Neural cell (in vitro differentiated cells): ENCODE results near the gene ZNF277. TPM values are rescaled to one million over a fixed set of nuclear protein-coding genes. Genes with fewer than 3 reads are reported as not detected.

Source experiments
- H2AFZ ChIP-seq: fragments of 200-600, 300-800 bp; sonication (generic), shearing (Covaris generic); 2 replicates; pipeline ENCODE4 v1.6.0; 2014; ENCODE audit warnings: low read depth, mild to moderate bottlenecking, antibody characterized with exemption, low read length, moderate library complexity
- H3F3A ChIP-seq: fragments of 200-600 bp; shearing (Covaris generic); 2 replicates; pipeline ENCODE4 v1.6.1; 2016; ENCODE audit warnings: mild to moderate bottlenecking, moderate library complexity, mixed read lengths, antibody characterized with exemption, low read length; ENCODE audit not compliant: insufficient read depth, poor library complexity, severe bottlenecking
- H3K27ac ChIP-seq: fragments of 200-600, 300-800 bp; sonication (generic), shearing (Covaris generic); 2 replicates; pipeline ENCODE4 v1.5.1; 2014; ENCODE audit warnings: mild to moderate bottlenecking, low read length, moderate library complexity
- H3K27me3 ChIP-seq: fragments of 300-800, 200-600 bp; sonication (generic), shearing (Covaris generic); 2 replicates; pipeline ENCODE4 v1.6.0; 2014; ENCODE audit warnings: mild to moderate bottlenecking, low read depth, low read length, moderate library complexity; ENCODE audit not compliant: insufficient read depth
- H3K36me3 ChIP-seq: fragments of 300-800, 200-600 bp; sonication (generic), shearing (Covaris generic); 2 replicates; pipeline ENCODE4 v1.5.1; 2014; ENCODE audit warnings: mild to moderate bottlenecking, antibody characterized with exemption, low read length, moderate library complexity; ENCODE audit not compliant: insufficient read depth
- H3K4me2 ChIP-seq: fragments of 300-800, 200-600 bp; sonication (generic), shearing (Covaris generic); 2 replicates; pipeline ENCODE4 v1.6.0; 2014; ENCODE audit warnings: mild to moderate bottlenecking, low read length
- H3K4me3 ChIP-seq: fragments of 300-800, 200-600 bp; sonication (generic), shearing (Covaris generic); 2 replicates; pipeline ENCODE4 v1.5.1; 2014; ENCODE audit warnings: mild to moderate bottlenecking, low read length, moderate library complexity
- H3K79me2 ChIP-seq: fragments of 200-600 bp; shearing (Covaris generic); replicated peaks from 2 replicates; pipeline ENCODE4 v1.6.0; 2014; ENCODE audit warnings: mild to moderate bottlenecking, low read length, moderate library complexity; ENCODE audit not compliant: insufficient read depth
- H3K9ac ChIP-seq: fragments of 300-800, 200-600 bp; sonication (generic), shearing (Covaris generic); 2 replicates; pipeline ENCODE4 v1.6.1; 2016; ENCODE audit warnings: mild to moderate bottlenecking, low read length, mixed read lengths
- H3K9me2 ChIP-seq: fragments of 200-600 bp; shearing (Covaris generic); 2 replicates; pipeline ENCODE4 v1.6.1; 2016; ENCODE audit warnings: mild to moderate bottlenecking, low read length, mixed read lengths; ENCODE audit not compliant: insufficient read depth
- H3K9me3 ChIP-seq: fragments of 200-600, 300-800 bp; sonication (generic), shearing (Covaris generic); 2 replicates; pipeline ENCODE4 v1.6.1; 2016; ENCODE audit warnings: mild to moderate bottlenecking, mixed run types, low read length, moderate library complexity, mixed read lengths
- H4K20me1 ChIP-seq: fragments of 200-600 bp; shearing (Covaris generic); 2 replicates; pipeline ENCODE4 v1.6.1; 2016; ENCODE audit warnings: mild to moderate bottlenecking, mixed run types; ENCODE audit not compliant: insufficient read depth
- EP300 ChIP-seq: fragments of 450-650 bp; conservative IDR thresholded peaks from 2 replicates; pipeline ENCODE4 v1.6.1; 2014; ENCODE audit warnings: antibody characterized with exemption, mild to moderate bottlenecking, moderate library complexity; ENCODE audit not compliant: poor library complexity, severe bottlenecking
- EZH2 ChIP-seq: fragments of 200-600, 300-800 bp; shearing (Covaris generic), sonication (generic); IDR thresholded peaks from 2 replicates; pipeline ENCODE4 v1.6.1; 2014; ENCODE audit warnings: antibody characterized with exemption, low read length, borderline replicate concordance, mild to moderate bottlenecking; ENCODE audit not compliant: insufficient read depth, poor library complexity, severe bottlenecking
- MXI1 ChIP-seq: fragments of 450-650 bp; conservative IDR thresholded peaks from 2 replicates; pipeline ENCODE4 v1.6.1; 2014; ENCODE audit warnings: antibody characterized with exemption, mild to moderate bottlenecking; ENCODE audit not compliant: poor library complexity, severe bottlenecking
- POLR2AphosphoS5 ChIP-seq: IDR thresholded peaks from 2 replicates; pipeline ENCODE4 v1.6.1; 2012
- RAD21 ChIP-seq: fragments of 450-650 bp; conservative IDR thresholded peaks from 2 replicates; pipeline ENCODE4 v1.6.1; 2014; ENCODE audit warnings: antibody characterized with exemption, mild to moderate bottlenecking, moderate library complexity
- REST ChIP-seq: IDR thresholded peaks from 2 replicates; pipeline ENCODE4 v1.6.1; 2012; ENCODE audit warnings: borderline replicate concordance
- SMC3 ChIP-seq: fragments of 450-650 bp; conservative IDR thresholded peaks from 2 replicates; pipeline ENCODE4 v1.6.1; 2014; ENCODE audit warnings: antibody characterized with exemption, mild to moderate bottlenecking, moderate library complexity; ENCODE audit not compliant: poor library complexity
- TAF1 ChIP-seq: IDR thresholded peaks from 2 replicates; pipeline ENCODE4 v1.6.1; 2012; ENCODE audit warnings: low read depth
- polyA plus RNA-seq: library from polyadenylated mRNA; depleted of rRNA; stranded (reverse); fragments of >200 nt; gene quantifications from 2 replicates; pipeline ENCODE4 v1.2.3, GENCODE V29; 2014
- TF ChIP-seq, protein P1 (sequence below): fragments of 450-650 bp; IDR thresholded peaks from 2 replicates; pipeline ENCODE4 v1.5.1; 2014; ENCODE audit warnings: antibody characterized with exemption, mild to moderate bottlenecking, moderate library complexity; ENCODE audit not compliant: poor library complexity, severe bottlenecking

Gene ZNF277
- polyA plus RNA-seq, 1 donor from 2014 or later: 30.0 TPM

DNA sequence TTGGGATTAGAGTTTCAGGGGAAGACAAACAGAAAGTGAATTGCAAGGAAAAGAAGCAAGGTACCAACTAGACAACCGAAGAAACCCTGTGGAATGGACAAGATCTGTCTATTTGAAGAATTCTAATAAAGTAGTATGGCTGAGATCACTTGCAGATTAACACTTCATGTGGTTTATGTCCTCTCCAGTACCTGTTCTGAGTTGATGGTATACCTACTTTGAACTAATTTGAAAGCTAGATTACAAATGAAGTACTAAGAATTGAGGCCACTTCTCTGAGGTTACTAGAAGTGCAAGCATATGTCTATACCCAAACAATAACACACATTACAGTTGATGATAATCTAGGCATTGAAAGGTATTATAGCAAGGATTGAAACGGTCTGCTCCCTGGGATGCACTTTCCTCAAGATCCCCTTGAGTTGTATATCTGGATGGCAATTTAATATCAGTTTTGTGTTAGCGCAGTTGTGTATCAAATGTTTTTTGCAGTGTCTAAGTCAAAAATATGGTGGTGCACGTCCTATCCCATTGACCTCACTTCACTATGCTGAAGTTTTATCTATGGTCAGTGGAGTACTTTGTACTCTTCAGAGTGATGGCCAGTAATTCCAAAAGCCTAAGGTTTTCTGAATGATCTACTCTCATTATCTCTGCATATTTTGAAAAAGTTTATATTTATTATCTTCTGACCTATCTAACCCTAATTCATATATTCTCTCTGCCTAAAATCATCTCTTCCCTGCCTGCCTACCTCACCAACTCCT is 25.9 kb downstream of the ZNF277 start:
- Histone ChIP-seq H3K9me3 (no peaks in the 10 kb centered on the region), H3K79me2 (peaks cover 3% of the 10 kb centered on the region)

GRCh38 chr7:112233048-112233697 is 26.7 kb downstream of the ZNF277 start:
- Histone ChIP-seq H3F3A (no peaks in the 10 kb centered on the region), H3K27me3 (no peaks in the 10 kb centered on the region), H3K9me2 (no peaks in the 10 kb centered on the region), H3K4me3 (no peak overlapping the region), H3K9ac (no peak overlapping the region), H4K20me1 (no peaks in the 10 kb centered on the region), H3K27ac (no peak overlapping the region), H2AFZ (no peak overlapping the region), H3K79me2 (peaks cover 3% of the 10 kb centered on the region), H3K9me3 (no peaks in the 10 kb centered on the region), H3K4me2 (no peak overlapping the region), H3K36me3 (no peaks in the 10 kb centered on the region)
- no peak for TF ChIP-seq EP300
- TF ChIP-seq RAD21: no peak
- no peak for TF ChIP-seq TAF1

More for the DNA sequence above, 25.9 kb downstream of the ZNF277 start:
- Histone ChIP-seq H3K36me3 (no peaks in the 10 kb centered on the region), H3K9me2 (no peaks in the 10 kb centered on the region), H3K27ac (no peak overlapping the region), H3K27me3 (no peaks in the 10 kb centered on the region), H2AFZ (no peak overlapping the region), H3K4me2 (no peak overlapping the region), H3F3A (no peaks in the 10 kb centered on the region), H3K9ac (no peak overlapping the region), H3K4me3 (no peak overlapping the region), H4K20me1 (no peaks in the 10 kb centered on the region)
- TF ChIP-seq SMC3 (no peak), MXI1 (no peak), RAD21 (no peak), POLR2AphosphoS5 (no peak), EP300 (no peak), TAF1 (no peak), EZH2 (no peak), REST (no peak)
- TF ChIP-seq, protein P1, sequence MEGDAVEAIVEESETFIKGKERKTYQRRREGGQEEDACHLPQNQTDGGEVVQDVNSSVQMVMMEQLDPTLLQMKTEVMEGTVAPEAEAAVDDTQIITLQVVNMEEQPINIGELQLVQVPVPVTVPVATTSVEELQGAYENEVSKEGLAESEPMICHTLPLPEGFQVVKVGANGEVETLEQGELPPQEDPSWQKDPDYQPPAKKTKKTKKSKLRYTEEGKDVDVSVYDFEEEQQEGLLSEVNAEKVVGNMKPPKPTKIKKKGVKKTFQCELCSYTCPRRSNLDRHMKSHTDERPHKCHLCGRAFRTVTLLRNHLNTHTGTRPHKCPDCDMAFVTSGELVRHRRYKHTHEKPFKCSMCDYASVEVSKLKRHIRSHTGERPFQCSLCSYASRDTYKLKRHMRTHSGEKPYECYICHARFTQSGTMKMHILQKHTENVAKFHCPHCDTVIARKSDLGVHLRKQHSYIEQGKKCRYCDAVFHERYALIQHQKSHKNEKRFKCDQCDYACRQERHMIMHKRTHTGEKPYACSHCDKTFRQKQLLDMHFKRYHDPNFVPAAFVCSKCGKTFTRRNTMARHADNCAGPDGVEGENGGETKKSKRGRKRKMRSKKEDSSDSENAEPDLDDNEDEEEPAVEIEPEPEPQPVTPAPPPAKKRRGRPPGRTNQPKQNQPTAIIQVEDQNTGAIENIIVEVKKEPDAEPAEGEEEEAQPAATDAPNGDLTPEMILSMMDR: no peak
